H1 (cell line): ENCODE measurements around the gene GRPR. TPM values are rescaled to one million over a fixed set of nuclear protein-coding genes. Genes with fewer than 3 reads are reported as not detected.

ENCODE experiments used
- HDAC2 ChIP-seq, 2 experiments: fragments of 300-600 bp in 1 of 2; sonication (generic) in 1 of 2; IDR thresholded peaks; 2 replicates each; pipeline ENCODE4 v1.6.1; 2011 to 2012; ENCODE audit warnings: low read depth in 2 of 2, low read length in 2 of 2, mild to moderate bottlenecking in 2 of 2, moderate library complexity in 2 of 2, borderline replicate concordance in 1 of 2, inconsistent platforms in 1 of 2
- NANOG ChIP-seq: IDR thresholded peaks from 2 replicates; pipeline ENCODE4 v1.6.1; 2011; ENCODE audit warnings: low read length, low read depth, mild to moderate bottlenecking, inconsistent platforms; ENCODE audit not compliant: insufficient read depth, poor library complexity, severe bottlenecking
- RFX5 ChIP-seq: IDR thresholded peaks from 2 replicates; pipeline ENCODE4 v1.6.1; 2011; ENCODE audit warnings: low read depth, low read length, improper control_type of control experiment, borderline replicate concordance
- TCF12 ChIP-seq: IDR thresholded peaks from 2 replicates; pipeline ENCODE4 v1.6.1; 2011; ENCODE audit warnings: low read depth, mild to moderate bottlenecking, low read length
- polyA plus RNA-seq, 7 experiments: library from polyadenylated mRNA; depleted of rRNA in 3 of 7; stranded (reverse) in 5 of 7; unstranded in 2 of 7; fragments of >200 nt in 5 of 7; fragments of 200-250 nt in 2 of 7; gene quantifications; 1 replicate in 5 of 7; 2 replicates in 1 of 7; 4 replicates in 1 of 7; pipeline versions ENCODE4 v1.2.1 to v1.2.3, GENCODE V29; 2011 to 2013; ENCODE audit warnings: missing spikeins in 2 of 7, mixed read lengths in 2 of 7
- total RNA-seq: library from RNA; stranded (reverse); fragmentation: NEBNext Ultra II Directional; extraction: Animal tissue kit (Norgen Biotek cat#: 25700); gene quantifications from 2 replicates; pipeline ENCODE4 v1.2.1, GENCODE V29; 2021
- TF ChIP-seq, protein P1 (sequence below): fragments of 300-600 bp; sonication (generic); IDR thresholded peaks from 2 replicates; pipeline ENCODE4 v1.7.1; 2012; ENCODE audit warnings: low read length, moderate library complexity, mild to moderate bottlenecking, inconsistent platforms; ENCODE audit not compliant: insufficient replicate concordance

Gene GRPR
- total and polyA plus RNA-seq, 2 of the 8 experiments (the other 6 are each of a cell fraction or from before 2014, with no cell fraction given) = 18.6 to 78.4 TPM

DNA sequence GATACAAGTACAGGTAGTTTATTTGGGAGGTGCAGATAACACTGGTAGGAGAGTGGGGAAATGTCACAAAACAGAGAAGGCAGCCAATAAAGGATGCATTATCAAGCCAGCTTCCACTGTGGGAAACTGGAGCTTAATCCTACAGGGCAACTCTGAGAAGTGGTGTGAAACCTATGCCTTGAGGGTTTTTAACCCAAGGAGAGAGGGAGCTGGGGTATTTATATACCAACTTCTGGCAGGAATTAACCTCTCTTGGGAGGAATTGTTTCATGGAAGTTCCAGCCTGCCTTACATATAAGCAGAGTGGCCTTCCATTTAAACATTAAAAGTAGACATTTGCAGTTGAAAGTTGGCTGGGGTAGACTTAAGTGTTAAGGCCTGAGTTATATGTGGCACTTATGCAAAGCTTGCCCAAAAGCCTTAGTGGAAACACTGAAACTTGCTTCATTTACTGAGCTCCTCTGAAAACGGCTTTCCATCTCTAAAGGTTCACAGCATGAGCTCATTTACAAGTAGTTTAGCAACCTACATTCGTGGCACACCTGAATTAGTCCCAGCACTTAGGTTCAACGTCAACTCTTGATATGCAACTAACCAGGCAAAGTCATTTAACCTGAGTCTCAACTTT, 63.1 kb downstream of the GRPR start (continued):
- TF ChIP-seq, protein P1, sequence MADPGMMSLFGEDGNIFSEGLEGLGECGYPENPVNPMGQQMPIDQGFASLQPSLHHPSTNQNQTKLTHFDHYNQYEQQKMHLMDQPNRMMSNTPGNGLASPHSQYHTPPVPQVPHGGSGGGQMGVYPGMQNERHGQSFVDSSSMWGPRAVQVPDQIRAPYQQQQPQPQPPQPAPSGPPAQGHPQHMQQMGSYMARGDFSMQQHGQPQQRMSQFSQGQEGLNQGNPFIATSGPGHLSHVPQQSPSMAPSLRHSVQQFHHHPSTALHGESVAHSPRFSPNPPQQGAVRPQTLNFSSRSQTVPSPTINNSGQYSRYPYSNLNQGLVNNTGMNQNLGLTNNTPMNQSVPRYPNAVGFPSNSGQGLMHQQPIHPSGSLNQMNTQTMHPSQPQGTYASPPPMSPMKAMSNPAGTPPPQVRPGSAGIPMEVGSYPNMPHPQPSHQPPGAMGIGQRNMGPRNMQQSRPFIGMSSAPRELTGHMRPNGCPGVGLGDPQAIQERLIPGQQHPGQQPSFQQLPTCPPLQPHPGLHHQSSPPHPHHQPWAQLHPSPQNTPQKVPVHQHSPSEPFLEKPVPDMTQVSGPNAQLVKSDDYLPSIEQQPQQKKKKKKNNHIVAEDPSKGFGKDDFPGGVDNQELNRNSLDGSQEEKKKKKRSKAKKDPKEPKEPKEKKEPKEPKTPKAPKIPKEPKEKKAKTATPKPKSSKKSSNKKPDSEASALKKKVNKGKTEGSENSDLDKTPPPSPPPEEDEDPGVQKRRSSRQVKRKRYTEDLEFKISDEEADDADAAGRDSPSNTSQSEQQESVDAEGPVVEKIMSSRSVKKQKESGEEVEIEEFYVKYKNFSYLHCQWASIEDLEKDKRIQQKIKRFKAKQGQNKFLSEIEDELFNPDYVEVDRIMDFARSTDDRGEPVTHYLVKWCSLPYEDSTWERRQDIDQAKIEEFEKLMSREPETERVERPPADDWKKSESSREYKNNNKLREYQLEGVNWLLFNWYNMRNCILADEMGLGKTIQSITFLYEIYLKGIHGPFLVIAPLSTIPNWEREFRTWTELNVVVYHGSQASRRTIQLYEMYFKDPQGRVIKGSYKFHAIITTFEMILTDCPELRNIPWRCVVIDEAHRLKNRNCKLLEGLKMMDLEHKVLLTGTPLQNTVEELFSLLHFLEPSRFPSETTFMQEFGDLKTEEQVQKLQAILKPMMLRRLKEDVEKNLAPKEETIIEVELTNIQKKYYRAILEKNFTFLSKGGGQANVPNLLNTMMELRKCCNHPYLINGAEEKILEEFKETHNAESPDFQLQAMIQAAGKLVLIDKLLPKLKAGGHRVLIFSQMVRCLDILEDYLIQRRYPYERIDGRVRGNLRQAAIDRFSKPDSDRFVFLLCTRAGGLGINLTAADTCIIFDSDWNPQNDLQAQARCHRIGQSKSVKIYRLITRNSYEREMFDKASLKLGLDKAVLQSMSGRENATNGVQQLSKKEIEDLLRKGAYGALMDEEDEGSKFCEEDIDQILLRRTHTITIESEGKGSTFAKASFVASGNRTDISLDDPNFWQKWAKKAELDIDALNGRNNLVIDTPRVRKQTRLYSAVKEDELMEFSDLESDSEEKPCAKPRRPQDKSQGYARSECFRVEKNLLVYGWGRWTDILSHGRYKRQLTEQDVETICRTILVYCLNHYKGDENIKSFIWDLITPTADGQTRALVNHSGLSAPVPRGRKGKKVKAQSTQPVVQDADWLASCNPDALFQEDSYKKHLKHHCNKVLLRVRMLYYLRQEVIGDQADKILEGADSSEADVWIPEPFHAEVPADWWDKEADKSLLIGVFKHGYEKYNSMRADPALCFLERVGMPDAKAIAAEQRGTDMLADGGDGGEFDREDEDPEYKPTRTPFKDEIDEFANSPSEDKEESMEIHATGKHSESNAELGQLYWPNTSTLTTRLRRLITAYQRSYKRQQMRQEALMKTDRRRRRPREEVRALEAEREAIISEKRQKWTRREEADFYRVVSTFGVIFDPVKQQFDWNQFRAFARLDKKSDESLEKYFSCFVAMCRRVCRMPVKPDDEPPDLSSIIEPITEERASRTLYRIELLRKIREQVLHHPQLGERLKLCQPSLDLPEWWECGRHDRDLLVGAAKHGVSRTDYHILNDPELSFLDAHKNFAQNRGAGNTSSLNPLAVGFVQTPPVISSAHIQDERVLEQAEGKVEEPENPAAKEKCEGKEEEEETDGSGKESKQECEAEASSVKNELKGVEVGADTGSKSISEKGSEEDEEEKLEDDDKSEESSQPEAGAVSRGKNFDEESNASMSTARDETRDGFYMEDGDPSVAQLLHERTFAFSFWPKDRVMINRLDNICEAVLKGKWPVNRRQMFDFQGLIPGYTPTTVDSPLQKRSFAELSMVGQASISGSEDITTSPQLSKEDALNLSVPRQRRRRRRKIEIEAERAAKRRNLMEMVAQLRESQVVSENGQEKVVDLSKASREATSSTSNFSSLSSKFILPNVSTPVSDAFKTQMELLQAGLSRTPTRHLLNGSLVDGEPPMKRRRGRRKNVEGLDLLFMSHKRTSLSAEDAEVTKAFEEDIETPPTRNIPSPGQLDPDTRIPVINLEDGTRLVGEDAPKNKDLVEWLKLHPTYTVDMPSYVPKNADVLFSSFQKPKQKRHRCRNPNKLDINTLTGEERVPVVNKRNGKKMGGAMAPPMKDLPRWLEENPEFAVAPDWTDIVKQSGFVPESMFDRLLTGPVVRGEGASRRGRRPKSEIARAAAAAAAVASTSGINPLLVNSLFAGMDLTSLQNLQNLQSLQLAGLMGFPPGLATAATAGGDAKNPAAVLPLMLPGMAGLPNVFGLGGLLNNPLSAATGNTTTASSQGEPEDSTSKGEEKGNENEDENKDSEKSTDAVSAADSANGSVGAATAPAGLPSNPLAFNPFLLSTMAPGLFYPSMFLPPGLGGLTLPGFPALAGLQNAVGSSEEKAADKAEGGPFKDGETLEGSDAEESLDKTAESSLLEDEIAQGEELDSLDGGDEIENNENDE = peak; percentile 46
- TF ChIP-seq NANOG = peak; percentile 82
- TF ChIP-seq RFX5 = no peak
- TF ChIP-seq HDAC2 (IDR thresholded peaks at IDR 0.05; ENCODE audit: borderline replicate concordance in 1 of 2, low read depth in 2 of 2, low read length in 2 of 2) = 0 out of 4 replicates have a peak, but pooled peaks of 1 of the 2 experiments have one; percentile 58
- 0 out of 2 replicates have a peak, but pooled peaks have one; percentile 41 for TF ChIP-seq TCF12
